GM19452 (cell line): ENCODE data around the gene SYT14.

Experiments
- ATAC-seq: cut with Tn5 transposase; IDR thresholded peaks from one replicate; pipeline ENCODE4 v1.9.1; 2021; ENCODE audit not compliant: unreplicated experiment

Gene SYT14

DNA sequence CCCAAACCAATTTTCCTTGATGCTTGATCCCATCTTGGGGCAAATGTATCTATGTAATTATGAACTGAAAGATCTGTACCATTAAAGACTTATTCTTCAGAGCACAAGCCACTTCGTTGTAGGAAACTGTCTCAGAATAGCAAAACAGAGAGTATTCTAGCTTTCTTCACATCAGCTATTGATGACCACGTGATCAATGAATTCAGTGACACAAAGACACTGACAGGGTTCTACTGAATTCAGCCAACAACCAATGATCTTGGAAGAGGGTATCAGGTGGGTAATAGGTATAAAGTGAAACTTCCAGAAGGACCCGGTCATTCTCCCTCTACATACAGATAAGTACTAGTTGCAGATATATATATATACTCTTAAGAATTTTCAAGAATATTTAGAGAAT lies 260.8 kb downstream of the SYT14 start:
- ATAC-seq = no peak

DNA sequence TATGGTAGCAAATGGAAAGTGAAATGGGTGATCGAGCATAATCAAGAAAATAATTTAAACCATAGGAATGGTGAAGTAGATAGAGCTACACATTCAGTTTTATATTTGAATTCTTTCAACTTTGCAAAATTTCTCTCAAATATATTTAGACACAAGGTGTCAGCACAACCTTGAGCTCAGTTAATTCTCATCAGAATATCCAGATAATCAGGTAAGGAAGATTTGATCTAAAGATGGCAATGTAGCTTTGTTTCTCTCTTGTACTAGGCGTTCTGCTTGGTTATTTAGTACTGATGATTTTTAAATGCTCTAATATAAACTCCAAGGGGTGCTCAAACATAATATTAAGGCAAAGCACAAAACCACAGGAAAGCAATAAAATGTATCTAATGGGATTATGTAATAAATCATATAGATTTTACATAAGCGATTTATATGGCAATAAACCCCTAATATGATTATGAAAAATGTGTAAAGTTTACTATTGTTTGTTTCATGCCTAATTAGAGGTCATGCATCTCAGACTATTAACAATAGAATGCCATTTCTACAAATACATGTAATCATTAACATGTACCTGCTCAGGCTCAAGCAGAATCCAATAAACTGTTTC lies 262.2 kb downstream of the SYT14 start:
- ATAC-seq = no peak

DNA sequence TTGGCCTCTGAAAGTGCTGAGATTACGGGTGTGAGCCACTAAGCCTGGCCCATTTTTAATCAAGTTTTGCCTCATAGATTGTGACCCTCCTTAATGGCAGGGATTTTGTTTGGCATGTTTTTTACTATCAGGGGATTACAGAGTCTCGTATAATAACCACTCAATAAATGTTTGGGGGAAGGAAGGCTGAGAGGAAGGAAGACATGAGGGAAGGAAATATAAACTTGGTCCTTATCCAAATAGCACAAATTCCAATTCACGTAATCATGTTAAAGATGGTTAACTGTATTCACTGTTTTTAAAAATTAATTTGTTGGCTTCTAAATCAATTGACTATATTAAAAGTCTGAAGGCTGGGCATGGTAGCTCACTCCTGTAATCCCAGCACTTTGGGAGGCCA lies 263.7 kb downstream of the SYT14 start:
- no peak for ATAC-seq

DNA sequence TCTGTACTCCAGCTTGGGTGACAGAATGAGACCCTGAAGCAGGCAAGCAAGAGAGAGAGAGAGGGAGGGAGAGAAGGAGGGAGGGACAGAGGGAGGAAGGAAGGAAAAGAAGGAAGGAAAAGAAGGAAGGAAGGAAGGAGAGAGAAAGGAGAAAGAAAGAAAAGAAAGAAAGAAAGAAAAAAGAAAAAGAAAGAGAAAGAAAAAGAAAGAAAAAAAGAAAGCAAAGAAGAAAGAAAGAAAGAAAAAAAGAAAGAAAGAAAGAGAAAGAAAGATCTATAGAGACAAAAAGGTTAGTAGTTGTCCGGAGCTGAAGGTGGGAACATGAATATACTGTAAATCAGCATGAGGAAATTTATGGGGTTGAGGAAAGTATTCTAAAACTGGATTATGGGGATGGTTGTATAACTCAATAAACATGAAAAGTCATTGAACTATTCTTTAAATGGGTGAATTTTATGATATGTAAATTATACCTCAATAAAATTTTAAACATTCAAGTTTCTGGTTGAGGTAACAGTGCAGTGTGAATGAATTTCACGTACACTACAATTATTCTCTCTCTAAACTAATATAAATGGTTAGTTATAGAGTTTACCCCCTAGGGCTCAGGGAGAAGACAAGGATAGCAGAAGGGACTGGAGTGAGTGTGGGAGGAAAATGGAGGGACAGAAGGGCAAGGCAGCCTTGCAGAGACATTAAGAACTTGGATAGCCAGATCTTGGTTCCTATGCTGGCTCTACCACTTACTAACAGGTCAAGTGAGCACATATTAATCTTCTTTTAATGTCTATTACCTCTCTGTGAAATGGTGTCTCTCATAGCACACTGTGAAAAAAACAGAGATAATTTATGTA lies 269.8 kb downstream of the SYT14 start:
- no peak for ATAC-seq

DNA sequence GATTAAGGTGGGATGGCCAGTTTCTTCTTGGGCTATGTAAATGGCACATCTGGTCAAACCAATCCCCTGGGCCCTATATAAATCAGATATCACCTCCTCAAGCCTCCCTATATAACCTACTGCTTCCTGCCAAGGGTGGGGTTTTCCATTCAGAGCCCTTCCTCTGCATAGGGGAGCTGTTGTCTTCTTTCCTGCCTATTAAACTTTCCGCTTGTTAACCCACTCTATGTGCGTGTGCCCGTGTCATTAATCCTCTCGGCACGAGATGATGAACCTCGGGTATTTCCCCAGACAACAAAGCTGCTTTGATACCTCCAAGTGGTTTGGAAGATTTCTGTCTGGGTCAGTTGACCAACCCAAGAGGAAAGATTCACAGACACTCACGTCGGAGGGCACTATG lies 275.3 kb downstream of the SYT14 start:
- ATAC-seq = no peak

DNA sequence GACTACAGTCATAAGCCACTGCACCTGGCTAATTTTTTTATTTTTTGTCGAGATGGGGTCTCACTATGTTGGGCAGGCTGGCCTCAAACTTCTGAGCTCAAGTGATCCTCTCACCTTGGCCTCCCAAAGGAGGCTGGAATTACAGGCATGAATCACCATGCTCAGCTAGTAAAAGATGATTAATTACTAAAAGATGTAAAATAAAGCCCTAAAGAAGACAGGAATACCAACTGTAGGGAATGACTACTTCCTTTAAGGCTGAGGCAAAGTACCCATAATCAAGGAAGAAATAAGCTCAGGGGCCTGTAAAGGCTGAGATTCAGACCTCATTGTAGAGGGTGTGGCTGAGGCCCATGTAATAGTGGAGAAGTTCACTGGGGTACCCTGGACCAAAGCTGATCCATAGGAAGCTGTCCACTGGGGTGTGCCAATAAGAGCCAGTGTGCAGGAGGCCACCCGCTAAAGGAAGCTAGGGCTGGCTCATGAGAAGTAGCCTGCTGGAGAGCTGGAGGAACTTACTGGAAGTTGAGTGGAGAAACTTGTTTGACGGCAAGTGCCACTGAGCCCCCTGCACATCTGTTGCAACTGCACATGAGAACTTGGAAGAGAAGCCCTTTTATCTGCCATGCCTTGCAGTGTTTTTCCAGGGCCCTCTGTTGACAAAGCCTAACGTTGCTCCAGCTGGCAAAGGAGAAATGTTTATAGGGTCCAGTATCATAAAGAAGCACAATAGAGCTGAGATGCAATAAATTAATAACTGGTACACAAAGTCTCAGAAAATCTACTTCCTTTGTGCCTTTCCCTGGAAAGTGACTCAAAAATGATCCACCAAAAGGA lies 276.8 kb downstream of the SYT14 start:
- ATAC-seq = no peak

DNA sequence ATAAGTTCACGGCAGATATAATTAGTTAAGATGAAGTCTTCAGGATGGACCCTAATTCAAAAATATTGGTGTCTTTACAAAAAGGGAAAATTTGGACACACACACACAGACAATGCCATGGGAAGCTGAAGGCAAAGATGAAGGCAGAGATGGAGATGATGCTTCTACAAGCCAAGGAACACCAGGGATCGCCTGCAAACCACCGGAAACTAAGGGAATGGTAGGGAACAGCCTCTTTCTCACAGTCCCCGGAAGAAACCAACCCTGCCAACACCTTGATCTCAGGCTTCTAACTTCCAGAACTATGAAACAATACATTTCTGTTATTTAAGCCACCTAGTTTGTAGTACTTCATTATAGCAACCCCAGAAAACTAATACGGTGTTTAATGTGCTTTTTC lies 279.5 kb downstream of the SYT14 start:
- no peak for ATAC-seq

DNA sequence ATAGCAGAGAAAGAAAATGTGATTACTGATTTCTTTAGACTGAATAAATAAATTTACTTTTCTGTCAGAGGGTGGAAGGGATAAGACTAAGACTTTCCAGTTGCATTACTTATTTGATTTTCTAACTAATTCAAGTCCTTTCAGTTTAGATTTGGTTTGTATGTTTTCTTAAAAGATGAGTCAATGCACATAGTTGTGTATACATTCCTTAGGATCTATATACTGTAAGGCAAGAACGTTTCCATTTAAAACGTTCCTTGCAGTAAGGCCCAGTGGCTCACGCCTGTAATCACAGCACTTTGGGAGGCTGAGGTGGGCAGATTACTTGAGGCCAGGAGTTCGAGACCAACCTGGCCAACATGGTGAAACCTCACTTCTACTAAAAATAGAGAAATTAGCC lies 280.0 kb downstream of the SYT14 start:
- no peak for ATAC-seq
